ENCODE results near the gene OXA1L.
A peak's percentile ranks its signal among the peaks of the same experiment; 100 is the strongest.

GRCh38 chr14:22821193-22822015 lies 54.9 kb downstream of the OXA1L start:
- TF ChIP-seq FOXK1 (CRISPR knock-in tag; IDR thresholded peaks at IDR 0.05) (no peak), CTCF (IDR thresholded peaks at IDR 0.05) (no peak), MAX (CRISPR knock-in tag; IDR thresholded peaks at IDR 0.05) (peak; percentile 62; the same call in 1 of the 2 replicates)

Data from WTC11 (cell line).